Myocyte (in vitro differentiated cells): ENCODE measurements around the gene EGFR. TPM values are rescaled to one million over a fixed set of nuclear protein-coding genes. Genes with fewer than 3 reads are reported as not detected.

Experiments used
- DNase-seq: peaks from one replicate; pipeline ENCODE4 v3.0.0-alpha.2; 2012; ENCODE audit warnings: low read depth
- polyA plus RNA-seq: library from polyadenylated mRNA; unstranded; fragments of >200 nt; gene quantifications from one replicate; pipeline ENCODE4 v1.2.1, GENCODE V29; 2012; ENCODE audit warnings: missing spikeins
- total RNA-seq: library from RNA; depleted of rRNA; stranded (reverse); fragments of >200 nt; gene quantifications from 2 replicates; pipeline ENCODE4 v1.2.3, GENCODE V29; 2014

EGFR gene
- 22.5 and 32.4 TPM in 2 replicates for total RNA-seq
- polyA plus RNA-seq: 15.6 TPM

GRCh38 chr7:55018361-55019190 lies at the start of gene EGFR:
TSS of gene EGFR (plus strand) at chr7:55019017. CDS start at chr7:55019278, 261 bp downstream.
- DNase-seq: peak; percentile 84

- DNase-seq: no peak
Measured at GRCh38 chr7:54969208-54969967, 49.4 kb upstream of the EGFR start.

- DNase-seq: no peak
Measured at GRCh38 chr7:54972733-54973294, 46.0 kb upstream of the EGFR start.

DNA sequence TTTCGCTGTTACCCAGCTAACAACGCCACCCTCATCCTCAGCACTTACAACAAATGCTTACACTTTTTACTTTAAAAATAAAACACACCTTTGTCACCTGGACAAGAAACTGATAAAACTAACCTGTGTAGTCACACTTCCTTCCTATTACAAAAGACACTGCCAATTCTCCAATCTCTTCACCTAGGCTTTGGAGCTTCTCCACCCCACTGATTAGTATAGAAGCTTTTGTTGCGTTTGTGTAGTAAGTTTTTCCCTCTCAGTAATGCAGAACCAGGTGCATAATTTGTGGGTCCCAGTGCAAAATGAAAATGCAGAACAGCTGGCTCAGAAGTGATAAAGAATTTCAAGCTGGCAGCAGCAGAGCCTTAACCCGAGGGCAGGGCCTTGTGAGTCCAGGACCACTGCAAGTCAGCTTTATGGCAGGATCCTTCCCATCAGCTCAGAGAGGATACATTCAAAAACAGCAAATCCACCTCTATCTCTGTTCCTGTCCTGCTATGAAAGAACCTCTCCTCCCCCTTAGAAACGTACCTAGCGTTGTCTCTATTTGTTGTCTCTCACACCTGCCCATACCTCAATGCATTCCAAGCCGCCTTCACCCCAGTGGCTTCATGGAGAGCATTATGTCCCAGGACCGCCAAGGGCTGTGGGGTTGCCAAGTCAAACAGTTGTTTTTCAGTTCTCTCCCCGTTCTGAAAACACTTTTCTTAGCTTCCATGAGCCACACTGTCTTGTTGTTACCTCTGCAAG lies 40.3 kb upstream of the EGFR start:
- DNase-seq: no peak

DNA sequence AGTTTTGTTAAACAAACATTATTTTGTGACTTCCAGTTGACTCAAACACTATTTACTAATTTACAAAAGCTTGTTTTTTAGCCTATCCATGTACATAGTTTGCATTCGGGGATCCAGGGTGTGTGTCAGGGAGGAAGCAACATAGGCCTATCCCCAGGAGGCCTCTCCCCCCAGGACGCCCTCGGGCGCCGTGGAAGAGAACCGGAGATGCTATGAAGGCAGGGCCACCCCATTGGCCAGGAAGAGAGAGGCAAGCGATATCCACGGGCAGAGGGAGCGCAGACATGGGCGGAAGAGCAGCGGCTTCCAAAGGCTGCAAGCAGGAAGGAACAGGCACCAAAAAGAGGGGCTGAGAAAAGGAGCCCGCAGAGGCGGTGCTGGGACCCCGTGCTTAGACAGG lies 38.3 kb upstream of the EGFR start:
- DNase-seq: no peak

- DNase-seq: no peak
Measured at GRCh38 chr7:54981913-54982312, 36.9 kb upstream of the EGFR start.

- peak; percentile 87 for DNase-seq
Measured at GRCh38 chr7:54985426-54986330, 33.1 kb upstream of the EGFR start.

GRCh38 chr7:54986716-54987115 lies 32.1 kb upstream of the EGFR start:
- no peak for DNase-seq

GRCh38 chr7:54987772-54988171 lies 31.0 kb upstream of the EGFR start:
- DNase-seq: no peak

DNA sequence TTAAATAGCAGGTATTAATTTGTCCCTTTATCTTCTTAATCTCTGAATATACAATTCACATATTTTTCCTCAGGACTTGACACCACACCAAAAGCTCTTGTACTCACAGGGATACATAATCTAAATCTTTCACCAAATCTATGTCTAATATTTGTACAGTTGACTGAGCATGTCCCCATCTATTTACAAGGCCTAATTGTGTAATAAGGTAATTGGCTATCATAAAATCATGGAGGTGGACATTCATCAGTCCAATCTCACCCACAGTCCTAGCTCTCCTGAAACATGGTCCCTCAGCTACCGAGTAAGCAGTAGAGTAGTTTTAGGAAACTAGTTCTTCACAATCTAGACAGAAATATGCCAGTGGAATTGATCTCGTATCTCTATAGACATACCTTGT lies 30.3 kb upstream of the EGFR start:
- DNase-seq: no peak

GRCh38 chr7:54989453-54990225 lies 29.2 kb upstream of the EGFR start:
- DNase-seq: no peak

DNA sequence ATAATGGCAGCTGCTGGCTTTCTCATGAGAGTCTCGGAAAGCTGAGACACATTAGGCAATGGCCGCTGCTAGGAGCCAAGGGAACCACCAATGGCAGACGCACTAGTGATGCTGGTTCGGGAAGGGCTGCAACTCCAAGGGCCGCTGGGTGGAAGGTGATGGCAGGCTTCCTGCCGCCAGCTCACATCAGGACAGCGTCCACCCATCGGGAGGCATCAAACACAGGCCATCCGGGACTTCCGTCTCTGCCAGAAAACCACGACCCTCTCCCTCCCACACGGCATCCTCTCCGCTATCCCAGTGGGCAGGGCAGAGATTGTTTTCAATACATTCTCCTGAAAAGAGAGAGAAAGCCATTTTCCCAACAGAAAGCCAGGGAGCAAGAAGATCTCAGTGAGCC lies 27.5 kb upstream of the EGFR start:
- DNase-seq: no peak

DNA sequence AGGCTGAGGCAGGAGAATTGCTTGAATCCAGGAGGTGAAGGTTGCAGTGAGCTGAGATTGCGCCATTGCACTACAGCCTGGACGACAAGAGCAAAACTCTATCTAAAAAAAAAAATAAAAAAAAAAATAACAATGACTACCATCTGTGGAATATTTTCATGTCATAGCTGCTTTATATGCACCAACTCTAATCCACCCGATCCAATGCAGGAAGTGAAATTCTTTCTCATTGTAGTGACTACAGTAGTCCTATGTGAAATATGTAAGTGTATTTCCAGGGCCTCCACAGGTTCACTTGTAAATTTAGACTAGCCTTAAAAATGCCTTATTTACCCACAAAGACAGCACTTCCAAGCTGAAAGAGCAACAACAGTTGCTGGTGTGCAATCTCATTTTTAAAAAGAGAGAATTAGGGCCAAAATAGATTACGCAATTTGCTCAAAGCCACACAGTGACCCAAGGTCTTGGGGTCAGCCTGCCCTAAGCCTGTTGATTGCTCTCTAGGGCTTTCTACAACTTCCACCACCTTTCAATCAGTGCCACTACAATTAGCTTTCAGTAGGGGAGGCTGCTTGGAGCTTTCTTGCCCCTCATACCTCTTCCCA lies 25.8 kb upstream of the EGFR start:
- peak; percentile 46 for DNase-seq

DNA sequence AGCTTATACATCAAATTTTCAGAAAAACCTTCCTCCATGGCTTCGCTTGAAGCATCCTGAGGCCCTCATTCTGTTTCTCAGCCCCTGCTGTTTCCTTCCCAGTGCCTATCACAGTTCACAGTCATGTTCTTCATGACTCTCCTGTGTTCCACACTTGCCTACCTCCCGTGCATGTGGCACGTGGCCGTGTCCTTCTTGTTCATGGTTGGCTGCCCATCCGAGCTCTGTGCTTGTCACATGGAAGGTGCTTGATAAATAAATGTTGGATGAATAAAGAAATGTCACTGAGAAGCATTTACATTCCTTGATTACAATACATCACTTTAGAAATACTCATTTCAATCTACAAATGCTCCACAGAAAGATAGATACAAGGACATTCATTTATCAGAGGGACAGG lies 23.7 kb upstream of the EGFR start:
- no peak for DNase-seq

DNA sequence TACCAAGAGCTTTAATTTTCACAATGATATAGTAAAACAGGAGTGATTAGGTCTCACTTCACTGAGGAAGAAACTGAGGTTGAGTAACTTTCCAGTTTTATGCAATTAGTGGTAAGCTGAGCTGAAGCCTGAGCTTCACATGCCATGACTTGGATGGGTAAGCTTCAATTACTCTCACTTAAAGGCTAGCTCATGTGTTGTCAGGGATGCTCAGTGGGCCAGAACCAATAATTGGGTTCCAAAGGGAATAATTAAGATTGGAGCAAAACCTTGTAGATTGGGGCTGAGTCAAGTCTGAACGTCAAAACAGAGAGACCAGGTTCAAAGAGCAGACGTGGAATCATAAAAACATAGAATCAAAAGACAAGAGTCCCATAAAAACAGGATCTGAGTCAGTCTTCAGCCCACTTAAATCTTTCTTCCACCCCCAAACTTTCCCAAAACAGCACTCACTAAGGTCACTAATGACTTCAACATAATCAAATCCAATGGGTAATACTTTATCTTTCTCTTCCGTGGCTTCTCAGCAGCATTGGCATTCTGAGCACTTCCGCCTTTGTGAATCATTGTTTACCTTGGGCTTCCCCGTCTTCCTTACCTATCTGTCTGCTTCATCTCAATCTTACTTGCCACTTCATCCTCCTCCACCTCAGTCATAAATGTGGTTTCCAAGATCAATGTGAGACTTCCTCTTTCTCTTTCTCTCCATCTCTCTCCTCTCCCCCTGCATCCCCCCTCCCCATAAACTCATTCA lies 23.0 kb upstream of the EGFR start:
- no peak for DNase-seq

- no peak for DNase-seq
Measured at GRCh38 chr7:54996391-54996790, 22.4 kb upstream of the EGFR start.

DNA sequence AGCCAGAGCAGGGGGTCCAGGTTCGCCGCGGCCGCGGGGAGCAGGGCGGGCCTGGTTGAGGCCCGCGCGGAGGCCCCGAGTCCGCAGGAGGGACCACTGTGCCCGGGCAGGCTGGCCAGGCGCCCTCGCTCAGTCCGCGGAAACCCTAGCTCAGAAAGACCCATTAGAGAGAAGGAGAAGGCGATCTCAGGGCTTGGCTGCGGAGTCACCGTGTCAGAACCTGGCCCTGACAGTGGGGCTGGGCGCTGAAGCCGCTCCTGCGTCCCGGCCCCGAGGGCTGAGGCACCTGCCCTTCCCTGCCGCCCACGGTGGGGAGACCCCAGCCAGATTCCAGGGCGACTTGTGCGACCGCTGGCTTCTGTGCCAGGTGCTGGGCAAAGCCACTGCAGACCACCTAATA lies 14.2 kb upstream of the EGFR start:
- DNase-seq: no peak

DNA sequence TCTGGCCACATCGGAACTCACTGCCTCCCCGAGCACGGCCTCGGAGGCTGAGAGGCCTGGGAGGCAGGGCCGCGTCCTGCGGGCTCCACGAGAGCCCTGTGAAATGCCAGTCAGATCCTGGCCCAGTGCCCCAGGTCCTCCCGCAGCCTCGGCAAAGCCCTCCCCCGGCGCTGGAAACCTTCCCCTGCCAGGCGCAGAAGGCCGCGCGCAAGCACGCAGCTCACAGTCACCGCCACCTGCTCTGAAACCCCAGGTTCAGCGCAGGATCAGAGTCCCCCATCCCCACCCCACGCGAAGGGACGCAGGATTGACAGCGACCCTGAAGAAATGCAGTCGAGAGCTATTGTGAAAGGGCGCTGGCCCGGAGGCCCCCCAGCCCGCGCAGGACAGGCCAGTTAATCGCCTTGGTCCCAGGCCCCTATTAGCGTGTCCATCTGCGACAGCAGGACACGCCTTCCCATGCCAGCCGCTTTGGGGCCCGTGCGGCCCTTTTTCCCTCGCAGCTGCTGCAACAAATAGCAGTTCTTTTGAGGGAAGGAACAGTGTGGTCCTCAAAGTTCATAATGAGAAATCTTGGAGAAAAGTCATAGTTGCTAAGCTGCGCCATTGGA lies 13.5 kb upstream of the EGFR start:
- DNase-seq: no peak
